ENCODE results near the gene CH25H. TPM values are rescaled to one million over a fixed set of nuclear protein-coding genes. Genes with fewer than 3 reads are reported as not detected.
A peak's percentile ranks its signal among the peaks of the same experiment; 100 is the strongest.
"Not testable (repeated sequence)": the region's sequence is repeated elsewhere in the genome, so short reads cannot be mapped to it uniquely, and the experiment has no call there.

CH25H gene
- total RNA-seq, 2 experiments from 2014 or later, result not detected

GRCh38 chr10:89171263-89171872, 35.7 kb downstream of the CH25H start:
- H3K4me1 Mint-ChIP-seq, result peaks cover 2% of the 10 kb centered on the region
- CTCF ChIA-PET, result no interaction called here
- POLR2A ChIA-PET, result no interaction called here
- no peaks in the 10 kb centered on the region for H3K9me3 Mint-ChIP-seq (ENCODE audit: low read depth)
- ATAC-seq (no peak), DNase-seq (no peak)
- no peaks in the 10 kb centered on the region for H3K36me3 Mint-ChIP-seq (ENCODE audit: low read depth)
- intact Hi-C loops (cut with DNase I, micrococcal nuclease), result no loop called here
- no peak overlapping the region for H3K27ac Mint-ChIP-seq
- H3K27me3 Mint-ChIP-seq, result peaks cover 30% of the 10 kb centered on the region
- no peak overlapping the region for H3K4me3 Mint-ChIP-seq

- POLR2A ChIA-PET; H3K9me3 Mint-ChIP-seq (ENCODE audit: low read depth); H3K36me3 Mint-ChIP-seq (ENCODE audit: low read depth); CTCF ChIA-PET; H3K4me3 Mint-ChIP-seq; H3K27ac Mint-ChIP-seq; ATAC-seq; DNase-seq: not testable (repeated sequence)
- Mint-ChIP-seq H3K4me1 (peaks cover 29% of the 10 kb centered on the region), H3K27me3 (peaks cover 36% of the 10 kb centered on the region)
- intact Hi-C loops (cut with DNase I, micrococcal nuclease), result loop anchor here in 1 of 2 experiments (10.0 kb wide), 1 partner anchor 894 kb away; no protein-coding TSS in a partner anchor
Observed at GRCh38 chr10:89168354-89168900, 38.7 kb downstream of the CH25H start.

- H3K27ac Mint-ChIP-seq, result no peak overlapping the region
- H3K36me3 Mint-ChIP-seq (ENCODE audit: low read depth), result peaks cover 3% of the 10 kb centered on the region
- no peaks in the 10 kb centered on the region for H3K9me3 Mint-ChIP-seq (ENCODE audit: low read depth)
- intact Hi-C loops (cut with DNase I, micrococcal nuclease), result loop anchor here in 1 of 2 experiments (10.0 kb wide), 1 partner anchor 893 kb away; no protein-coding TSS in a partner anchor
- H3K4me1 Mint-ChIP-seq, result peaks cover 32% of the 10 kb centered on the region
- no peak for ATAC-seq
- no peak for DNase-seq
- no peak overlapping the region for H3K4me3 Mint-ChIP-seq
- ChIA-PET POLR2A (no interaction called here), CTCF (interaction anchor here (0.8 to 1.0 kb wide), 2 partner anchors 47 to 1847 kb away, joined by 3 read pairs; no protein-coding TSS in a partner anchor)
- peaks cover 33% of the 10 kb centered on the region for H3K27me3 Mint-ChIP-seq
Observed at GRCh38 chr10:89167915-89168314, 39.2 kb downstream of the CH25H start.

- CTCF ChIA-PET, result interaction anchor here (1.3 kb wide), 1 partner anchor 37 kb away, joined by 5 read pairs; no protein-coding TSS in a partner anchor
Observed at GRCh38 chr10:89165923-89166322, 41.2 kb downstream of the CH25H start.

GRCh38 chr10:89164920-89165319, 42.2 kb downstream of the CH25H start:
- intact Hi-C loops (cut with DNase I, micrococcal nuclease), result loop anchor here (2.0 to 10.0 kb wide), 4 partner anchors 42 to 890 kb away; partner anchors contain the start of gene CH25H (in 1 of the 2)
- peaks cover 32% of the 10 kb centered on the region for H3K4me1 Mint-ChIP-seq
- peaks cover 3% of the 10 kb centered on the region for H3K36me3 Mint-ChIP-seq (ENCODE audit: low read depth)
- ChIA-PET POLR2A (no interaction called here), CTCF (interaction anchor here (0.6 to 1.9 kb wide), 7 partner anchors 9 to 231 kb away, joined by 3 to 7 read pairs (median 5); no protein-coding TSS in a partner anchor)
- no peaks in the 10 kb centered on the region for H3K9me3 Mint-ChIP-seq (ENCODE audit: low read depth)
- H3K27ac Mint-ChIP-seq, result no peak overlapping the region
- no peak overlapping the region for H3K4me3 Mint-ChIP-seq
- ATAC-seq, result no peak
- H3K27me3 Mint-ChIP-seq, result peaks cover 21% of the 10 kb centered on the region
- DNase-seq, result no peak

More at GRCh38 chr10:89165923-89166322, 41.2 kb downstream of the CH25H start:
- POLR2A ChIA-PET, result no interaction called here
- Mint-ChIP-seq H3K9me3 (ENCODE audit: low read depth) (no peaks in the 10 kb centered on the region), H3K36me3 (ENCODE audit: low read depth) (peaks cover 3% of the 10 kb centered on the region), H3K27me3 (peaks cover 21% of the 10 kb centered on the region), H3K27ac (no peak overlapping the region), H3K4me1 (peaks cover 32% of the 10 kb centered on the region), H3K4me3 (no peak overlapping the region)
- intact Hi-C loops (cut with DNase I, micrococcal nuclease), result loop anchor here (2.0 to 10.0 kb wide), 2 partner anchors 133 to 891 kb away; no protein-coding TSS in a partner anchor
- DNase-seq (no peak), ATAC-seq (no peak)

- peak overlapping the region; percentile 38 for H3K4me3 Mint-ChIP-seq
- intact Hi-C loops (cut with DNase I, micrococcal nuclease), result loop anchor here (2.0 to 10.0 kb wide), 4 partner anchors 43 to 889 kb away; partner anchors contain the start of gene CH25H (in 1 of the 2)
- H3K27me3 Mint-ChIP-seq, result peaks cover 24% of the 10 kb centered on the region
- peaks cover 32% of the 10 kb centered on the region for H3K4me1 Mint-ChIP-seq
- H3K9me3 Mint-ChIP-seq (ENCODE audit: low read depth), result no peaks in the 10 kb centered on the region
- POLR2A ChIA-PET, result no interaction called here
- no peak for DNase-seq
- CTCF ChIA-PET, result interaction anchor here (0.6 to 1.9 kb wide), 12 partner anchors 12 to 230 kb away, joined by 3 to 13 read pairs (median 4); no protein-coding TSS in a partner anchor
- H3K27ac Mint-ChIP-seq, result peak overlapping the region; percentile 84
- H3K36me3 Mint-ChIP-seq (ENCODE audit: low read depth), result peaks cover 3% of the 10 kb centered on the region
- peak; percentile 7 for ATAC-seq
Observed at GRCh38 chr10:89164080-89164479, 43.0 kb downstream of the CH25H start.

- Mint-ChIP-seq H3K4me1 (peaks cover 37% of the 10 kb centered on the region), H3K27me3 (peaks cover 23% of the 10 kb centered on the region), H3K9me3 (ENCODE audit: low read depth) (no peaks in the 10 kb centered on the region), H3K36me3 (ENCODE audit: low read depth) (peaks cover 3% of the 10 kb centered on the region), H3K4me3 (peak overlapping the region; percentile 38), H3K27ac (peak overlapping the region; percentile 84)
- DNase-seq (peak; percentile 73), ATAC-seq (peak; percentile 93)
- ChIA-PET POLR2A (interaction anchor here (0.9 kb wide), 1 partner anchor 279 kb away, joined by 3 read pairs; no protein-coding TSS in a partner anchor), CTCF (interaction anchor here (0.6 to 1.9 kb wide), 15 partner anchors 12 to 327 kb away, joined by 3 to 13 read pairs (median 4); no protein-coding TSS in a partner anchor)
- intact Hi-C loops (cut with DNase I, micrococcal nuclease), result loop anchor here (1.0 to 10.0 kb wide), 7 partner anchors 44 to 889 kb away; partner anchors contain the start of gene CH25H (in 1 of the 2)
Observed at GRCh38 chr10:89163265-89163995, 43.7 kb downstream of the CH25H start.

GRCh38 chr10:89162596-89162995, 44.5 kb downstream of the CH25H start:
- Mint-ChIP-seq H3K4me3 (no peak overlapping the region), H3K27ac (no peak overlapping the region), H3K36me3 (ENCODE audit: low read depth) (peaks cover 3% of the 10 kb centered on the region), H3K4me1 (peaks cover 39% of the 10 kb centered on the region), H3K27me3 (peaks cover 21% of the 10 kb centered on the region), H3K9me3 (ENCODE audit: low read depth) (no peaks in the 10 kb centered on the region)
- no peak for ATAC-seq
- DNase-seq, result no peak
- intact Hi-C loops (cut with DNase I, micrococcal nuclease), result loop anchor here (2.0 to 10.0 kb wide), 4 partner anchors 45 to 888 kb away; partner anchors contain the start of gene CH25H (in 1 of the 2)
- CTCF ChIA-PET, result interaction anchor here (1.1 to 1.8 kb wide), 2 partner anchors 17 to 55 kb away, joined by 4 to 13 read pairs; no protein-coding TSS in a partner anchor
- POLR2A ChIA-PET, result no interaction called here

- no peak overlapping the region for H3K27ac Mint-ChIP-seq
- H3K27me3 Mint-ChIP-seq, result peaks cover 33% of the 10 kb centered on the region
- intact Hi-C loops (cut with DNase I, micrococcal nuclease), result loop anchor here (5.0 to 10.0 kb wide), 3 partner anchors 47 to 886 kb away; partner anchors contain the start of gene CH25H (in 1 of the 2)
Observed at GRCh38 chr10:89160339-89160738, 46.8 kb downstream of the CH25H start.

GRCh38 chr10:89159761-89160160, 47.4 kb downstream of the CH25H start:
- H3K9me3 Mint-ChIP-seq (ENCODE audit: low read depth), result no peaks in the 10 kb centered on the region
- intact Hi-C loops (cut with DNase I, micrococcal nuclease), result loop anchor here (5.0 to 10.0 kb wide), 3 partner anchors 48 to 885 kb away; partner anchors contain the start of gene CH25H (in 1 of the 2)
- no peak overlapping the region for H3K4me3 Mint-ChIP-seq
- no peak overlapping the region for H3K27ac Mint-ChIP-seq
- ChIA-PET CTCF (interaction anchor here (0.8 to 1.5 kb wide), 4 partner anchors 24 to 366 kb away, joined by 3 to 5 read pairs (median 4); no protein-coding TSS in a partner anchor), POLR2A (no interaction called here)
- H3K27me3 Mint-ChIP-seq, result peaks cover 37% of the 10 kb centered on the region
- H3K36me3 Mint-ChIP-seq (ENCODE audit: low read depth), result peaks cover 3% of the 10 kb centered on the region
- DNase-seq (no peak), ATAC-seq (no peak)
- peaks cover 25% of the 10 kb centered on the region for H3K4me1 Mint-ChIP-seq

More at GRCh38 chr10:89160339-89160738, 46.8 kb downstream of the CH25H start:
- Mint-ChIP-seq H3K9me3 (ENCODE audit: low read depth) (no peaks in the 10 kb centered on the region), H3K4me1 (peaks cover 29% of the 10 kb centered on the region), H3K4me3 (no peak overlapping the region), H3K36me3 (ENCODE audit: low read depth) (peaks cover 3% of the 10 kb centered on the region)
- DNase-seq, result no peak
- CTCF ChIA-PET, result interaction anchor here (0.7 to 1.5 kb wide), 5 partner anchors 23 to 366 kb away, joined by 3 to 5 read pairs (median 4); partner anchors contain the start of gene CH25H
- POLR2A ChIA-PET, result no interaction called here
- no peak for ATAC-seq

All from activated CD4-positive, alpha-beta T cell treated with anti-CD3 and anti-CD28 coated beads for 36 hours (primary cell).